Measurements from ENCODE around the gene ST3GAL6. TPM values are rescaled to one million over a fixed set of nuclear protein-coding genes. Genes with fewer than 3 reads are reported as not detected.
A peak's percentile ranks its signal among the peaks of the same experiment; 100 is the strongest.

ST3GAL6 gene
- total and polyA plus RNA-seq, 2 of the 4 experiments (the other 2 are of a cell fraction), result 0.36 to 0.99 TPM

DNA sequence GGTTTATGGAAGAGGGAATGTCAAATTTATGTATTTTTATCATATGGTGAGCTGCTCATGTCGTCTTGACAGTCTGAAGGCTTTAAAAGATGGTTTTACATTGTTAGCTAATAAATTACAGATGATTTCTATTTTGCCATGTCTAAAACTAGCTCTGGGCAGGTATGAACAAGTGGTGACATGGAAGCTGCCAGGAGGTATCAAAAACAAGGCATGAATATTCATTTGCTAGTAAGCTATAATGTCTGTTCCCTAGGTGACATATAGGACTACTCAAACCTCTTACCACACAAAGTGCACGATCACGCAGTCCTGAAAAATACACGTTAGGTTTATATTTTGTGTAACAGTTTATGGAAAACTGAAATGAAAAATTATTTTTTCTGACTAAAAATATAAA lies 34.8 kb downstream of the ST3GAL6 start:
- Histone ChIP-seq H3K18ac (ENCODE audit: low read depth, low read length) (no peak overlapping the region), H2BK15ac (ENCODE audit: low read depth, low read length) (no peak overlapping the region), H3K79me1 (ENCODE audit: low read depth in 1 of 2, low read length in 2 of 2) (peaks cover 4 to 6% of the 10 kb centered on the region in 2 experiments; a peak in 1 of 4 replicates), H3K56ac (ENCODE audit: extremely low read depth, insufficient read depth, low read length) (no peak overlapping the region), H2BK120ac (ENCODE audit: low read depth, low read length) (no peak overlapping the region), H4K8ac (ENCODE audit: low read depth in 2 of 2, low read length in 2 of 2) (no peak overlapping the region), H3K4me3 (ENCODE audit: insufficient read depth, low read depth, low read length) (no peak overlapping the region), H4K5ac (ENCODE audit: low read depth, low read length) (no peak overlapping the region), H2AK5ac (ENCODE audit: low read depth, low read length) (no peak overlapping the region), H3K4me1 (ENCODE audit: control insufficient read depth, insufficient read depth, low read length) (peaks cover 4% of the 10 kb centered on the region; the same call in 1 of the 2 replicates), H2AK9ac (replicated peaks; ENCODE audit: low read depth, low read length, poor library complexity) (no peak overlapping the region), H3K9me3 (ENCODE audit: control insufficient read depth, insufficient read depth, low read length) (no peaks in the 10 kb centered on the region), H3K23ac (ENCODE audit: low read depth, low read length) (no peak overlapping the region), H3K4me2 (ENCODE audit: low read depth, low read length) (no peak overlapping the region), H3K4ac (ENCODE audit: low read depth, low read length) (no peak overlapping the region), H3K9ac (ENCODE audit: low read depth, low read length) (no peak overlapping the region), H4K20me1 (ENCODE audit: insufficient read depth, low read length) (no peaks in the 10 kb centered on the region; the same call in 1 of the 2 replicates), H2BK20ac (ENCODE audit: low read depth, low read length) (no peak overlapping the region), H2BK5ac (ENCODE audit: low read depth, low read length, poor library complexity, severe bottlenecking) (no peak overlapping the region), H3K27me3 (ENCODE audit: control insufficient read depth, insufficient read depth, low read length) (no peaks in the 10 kb centered on the region), H3K27ac (ENCODE audit: insufficient read depth, low read length) (no peak overlapping the region), H4K91ac (ENCODE audit: insufficient read depth, low read depth, low read length) (no peak overlapping the region), H3K36me3 (ENCODE audit: control insufficient read depth, insufficient read depth, low read length) (peaks cover 23% of the 10 kb centered on the region), H2AFZ (replicated peaks; ENCODE audit: low read length, poor library complexity) (no peak overlapping the region), H3K9me1 (ENCODE audit: insufficient read depth, low read length) (0 out of 2 replicates have a peak, but pooled peaks cover 3% of the 10 kb centered on the region), H3K14ac (replicated peaks; ENCODE audit: low read depth, low read length) (no peak overlapping the region)
- BruUV-seq (replicated peaks), result TSS peak; percentile 34
- in situ Hi-C loops (cut with MboI; ENCODE audit: low sequenced_read_pairs) (no loop called here), intact Hi-C loops (cut with micrococcal nuclease) (loop anchor here (5.0 kb wide), 1 partner anchor 66 kb away; no protein-coding TSS in a partner anchor), dilution Hi-C loops (cut with HindIII; ENCODE audit: low sequenced_read_pairs, unreplicated experiment) (no loop called here)
- WGBS, 2 experiments (ENCODE audit: extremely low coverage in 2 of 2, insufficient read length in 1 of 2), result no CpG with 5 or more reads among the region's 4 CpGs
- no peak for TF ChIP-seq NFE2L2 (IDR thresholded peaks at IDR 0.05; ENCODE audit: low read depth, low read length)
- no peak for TF ChIP-seq MAFK (IDR thresholded peaks at IDR 0.05; ENCODE audit: low read depth, low read length)
- TF ChIP-seq MAZ (IDR thresholded peaks at IDR 0.05; ENCODE audit: borderline replicate concordance, low read depth, low read length), result no peak
- TF ChIP-seq SMC3 (IDR thresholded peaks at IDR 0.05; ENCODE audit: low read depth, low read length), result no peak
- no peak for TF ChIP-seq MXI1 (IDR thresholded peaks at IDR 0.05; ENCODE audit: borderline replicate concordance, low read depth, low read length)
- no peak for TF ChIP-seq BHLHE40 (IDR thresholded peaks at IDR 0.05; ENCODE audit: low read depth, low read length)
- TF ChIP-seq, protein P1, sequence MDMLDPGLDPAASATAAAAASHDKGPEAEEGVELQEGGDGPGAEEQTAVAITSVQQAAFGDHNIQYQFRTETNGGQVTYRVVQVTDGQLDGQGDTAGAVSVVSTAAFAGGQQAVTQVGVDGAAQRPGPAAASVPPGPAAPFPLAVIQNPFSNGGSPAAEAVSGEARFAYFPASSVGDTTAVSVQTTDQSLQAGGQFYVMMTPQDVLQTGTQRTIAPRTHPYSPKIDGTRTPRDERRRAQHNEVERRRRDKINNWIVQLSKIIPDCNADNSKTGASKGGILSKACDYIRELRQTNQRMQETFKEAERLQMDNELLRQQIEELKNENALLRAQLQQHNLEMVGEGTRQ (IDR thresholded peaks at IDR 0.05; ENCODE audit: low read depth, low read length), result no peak
- CTCF ChIA-PET, result interaction anchor here (1.2 kb wide), 1 partner anchor 200 kb away, joined by 3 read pairs; no protein-coding TSS in a partner anchor
- ATAC-seq (ENCODE audit: low read depth) (no peak), DNase-seq (no peak)
- POLR2A ChIA-PET (ENCODE audit: unreplicated experiment), result no interaction called here

Measured in IMR-90 (cell line).